Mucosa of stomach (tissue), 1 donor: ENCODE results near the gene MFAP1.

ENCODE experiments used
- H3K27me3 ChIP-seq: one replicate; pipeline ENCODE4 v1.7.0; 2013; ENCODE audit warnings: mild to moderate bottlenecking, low read length; ENCODE audit not compliant: control insufficient read depth, insufficient read depth
- H3K36me3 ChIP-seq: one replicate; pipeline ENCODE4 v1.7.0; 2013; ENCODE audit warnings: low read length; ENCODE audit not compliant: control insufficient read depth, insufficient read depth
- H3K4me1 ChIP-seq: one replicate; pipeline ENCODE4 v1.7.0; 2013; ENCODE audit warnings: mild to moderate bottlenecking, low read length; ENCODE audit not compliant: control insufficient read depth, insufficient read depth
- H3K4me3 ChIP-seq: one replicate; pipeline ENCODE4 v1.7.0; 2013; ENCODE audit warnings: low read length
- H3K9ac ChIP-seq: one replicate; pipeline ENCODE4 v1.7.0; 2013; ENCODE audit warnings: mild to moderate bottlenecking, low read length, moderate library complexity
- H3K9me3 ChIP-seq: one replicate; pipeline ENCODE4 v1.7.0; 2013; ENCODE audit warnings: mild to moderate bottlenecking, low read length, moderate library complexity; ENCODE audit not compliant: control insufficient read depth
- donor health status: Pancreatic carcinoma.

MFAP1 gene

DNA sequence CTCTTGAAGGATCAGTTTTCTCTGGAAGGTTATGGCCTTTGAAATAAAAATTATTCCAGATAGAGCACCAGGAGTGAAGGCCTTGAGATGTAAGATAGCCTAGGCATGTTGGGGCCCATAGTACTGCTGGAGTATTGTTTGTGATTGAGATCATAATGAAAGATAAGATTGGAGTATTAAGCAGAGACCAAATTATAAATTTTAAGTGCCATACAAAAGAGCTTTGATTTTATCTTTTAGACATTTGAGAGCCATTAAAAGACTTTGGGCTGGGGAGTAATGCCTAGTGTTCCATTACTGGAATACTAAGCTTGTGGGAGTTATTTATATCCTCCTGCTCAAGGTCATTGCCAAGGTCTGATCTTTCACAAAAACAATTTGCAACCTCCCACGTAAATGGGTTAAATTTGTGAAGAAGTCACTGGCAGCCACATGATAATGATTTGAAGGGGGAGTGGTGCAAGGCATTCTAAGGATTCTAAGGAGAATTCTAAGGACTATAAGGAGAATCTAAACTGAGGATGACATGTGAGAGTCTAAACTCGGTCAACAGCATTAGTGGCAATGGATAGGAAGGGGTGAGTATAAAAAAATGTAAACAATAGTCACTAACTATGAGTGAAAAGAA, 60.6 kb downstream of the MFAP1 start:
- peaks cover 11% of the 10 kb centered on the region for H3K36me3 ChIP-seq

GRCh38 chr15:43762824-43763223, 61.7 kb downstream of the MFAP1 start:
- Histone ChIP-seq H3K27me3 (no peaks in the 10 kb centered on the region), H3K4me3 (no peak overlapping the region), H3K9me3 (no peaks in the 10 kb centered on the region), H3K9ac (no peak overlapping the region), H3K4me1 (no peaks in the 10 kb centered on the region), H3K36me3 (peaks cover 11% of the 10 kb centered on the region)

More for the DNA sequence above, 60.6 kb downstream of the MFAP1 start:
- Histone ChIP-seq H3K27me3 (no peaks in the 10 kb centered on the region), H3K9ac (no peak overlapping the region), H3K4me1 (no peaks in the 10 kb centered on the region), H3K4me3 (no peak overlapping the region), H3K9me3 (no peaks in the 10 kb centered on the region)
